GM12878 (cell line): ENCODE results near the gene OSGEP. TPM values are rescaled to one million over a fixed set of nuclear protein-coding genes. Genes with fewer than 3 reads are reported as not detected.

ENCODE experiments used
- ATAC-seq: fragments of 200-7000 bp; cut with Tn5 transposase; 3 replicates; pipeline ENCODE4 v1.9.1; 2020; ENCODE audit warnings: mild to moderate bottlenecking, moderate library complexity
- BruUV-seq: library from RNA; stranded (reverse); fragments of 400-500 nt; replicated peaks from 2 replicates; lab custom pipeline; 2021; lab: Mats Ljungman, UMichigan
- CTCF ChIA-PET: fragments of 300-600 bp; sonication (Branson Sonifier 250); formaldehyde crosslinking; extraction: SDS; loops from one replicate; lab custom pipeline; 2021; ENCODE audit warnings: inconsistent platforms; lab: Yijun Ruan, JAX
- POLR2A ChIA-PET: fragments of 350-600 bp; formaldehyde crosslinking; extraction: SDS; loops from one replicate; lab custom pipeline; 2021; ENCODE audit warnings: inconsistent platforms; lab: Charles Lee
- RAD21 ChIA-PET: fragments of 300-600 bp; sonication (Branson Sonifier 250); formaldehyde crosslinking; loops from one replicate; lab custom pipeline; 2023; ENCODE audit warnings: antibody characterized with exemption; ENCODE audit not compliant: unreplicated experiment; lab: Charles Lee
- SMC1A ChIA-PET: fragments of 300-600 bp; sonication (Branson Sonifier 250); formaldehyde crosslinking; loops from one replicate; lab custom pipeline; 2023; ENCODE audit not compliant: unreplicated experiment, uncharacterized antibody; lab: Charles Lee
- DNase-seq: peaks from one replicate; pipeline ENCODE4 v3.0.0-alpha.2; 2011; ENCODE audit warnings: low read depth, low spot score
- FAIRE-seq: peaks from 3 replicates; lab custom pipeline; 2011; peaks lifted over from hg19 to GRCh38; lab: Jason Lieb, UNC
- H2AFZ ChIP-seq: 2 replicates; pipeline ENCODE4 v1.6.0; 2011; ENCODE audit warnings: low read depth, low read length, control low read depth; ENCODE audit not compliant: control insufficient read depth
- H3K27ac ChIP-seq: 2 replicates; pipeline ENCODE4 v1.5.1; 2011; ENCODE audit warnings: control low read depth; ENCODE audit not compliant: control insufficient read depth, insufficient read depth
- H3K27me3 ChIP-seq, 2 experiments: replicated peaks in 1 of 2; 2 replicates each; pipeline versions ENCODE4 v1.6.0 to v1.6.1; 2011; ENCODE audit warnings: low read length in 1 of 2; ENCODE audit not compliant: control insufficient read depth in 2 of 2, insufficient read depth in 2 of 2
- H3K36me3 ChIP-seq, 2 experiments: 2 replicates each; pipeline ENCODE4 v1.5.1; 2011; ENCODE audit warnings: low read length in 1 of 2; ENCODE audit not compliant: control insufficient read depth in 2 of 2, insufficient read depth in 2 of 2
- H3K4me1 ChIP-seq: 2 replicates; pipeline ENCODE4 v1.6.1; 2011; ENCODE audit warnings: mild to moderate bottlenecking, low read length, moderate library complexity, mixed read lengths; ENCODE audit not compliant: control insufficient read depth, insufficient read depth
- H3K4me2 ChIP-seq: 2 replicates; pipeline ENCODE4 v1.6.0; 2011; ENCODE audit warnings: control low read depth; ENCODE audit not compliant: control insufficient read depth, insufficient read depth
- H3K4me3 ChIP-seq: fragments of 200-600 bp; sonication (generic); 2 replicates; pipeline ENCODE4 v1.5.1; 2016
- H3K79me2 ChIP-seq: 2 replicates; pipeline ENCODE4 v1.6.0; 2011; ENCODE audit warnings: low read length; ENCODE audit not compliant: control insufficient read depth, insufficient read depth
- H3K9ac ChIP-seq: 2 replicates; pipeline ENCODE4 v1.8.0; 2011; ENCODE audit warnings: low read length, control low read depth, mixed read lengths; ENCODE audit not compliant: control insufficient read depth, insufficient read depth
- H3K9me3 ChIP-seq: replicated peaks from 3 replicates; pipeline ENCODE4 v1.5.1; 2011; ENCODE audit warnings: mild to moderate bottlenecking, low read length; ENCODE audit not compliant: control insufficient read depth, insufficient read depth
- H4K20me1 ChIP-seq: 2 replicates; pipeline ENCODE4 v1.6.0; 2011; ENCODE audit not compliant: control insufficient read depth, insufficient read depth
- BRCA1 ChIP-seq: IDR thresholded peaks from 2 replicates; pipeline ENCODE4 v1.6.1; 2011; ENCODE audit warnings: low read depth, low read length, improper control_type of control experiment
- CUX1 ChIP-seq: IDR thresholded peaks from 2 replicates; pipeline ENCODE4 v1.6.1; 2012; ENCODE audit warnings: improper control_type of control experiment, low read depth, low read length; ENCODE audit not compliant: insufficient replicate concordance
- EED ChIP-seq: sonication (generic); IDR thresholded peaks from 2 replicates; pipeline ENCODE4 v1.6.1; 2016; ENCODE audit warnings: antibody characterized with exemption, low read depth
- EP300 ChIP-seq, 2 experiments: fragments of 150-350 bp in 1 of 2; IDR thresholded peaks; 2 replicates each; pipeline ENCODE4 v1.6.1; 2011 to 2012; ENCODE audit warnings: low read depth in 2 of 2, low read length in 2 of 2, borderline replicate concordance in 1 of 2, improper control_type of control experiment in 1 of 2, inconsistent platforms in 1 of 2; ENCODE audit not compliant: control insufficient read depth in 1 of 2
- PAX8 ChIP-seq: fragments of 450-650 bp; IDR thresholded peaks from 2 replicates; pipeline ENCODE4 v1.6.1; 2017; ENCODE audit warnings: mild to moderate bottlenecking, moderate library complexity
- POLR2AphosphoS5 ChIP-seq: IDR thresholded peaks from 2 replicates; pipeline ENCODE4 v1.6.1; 2011; ENCODE audit warnings: mild to moderate bottlenecking, low read length, inconsistent platforms
- SREBF1 ChIP-seq: IDR thresholded peaks from 2 replicates; pipeline ENCODE4 v1.6.1; 2012; ENCODE audit warnings: mild to moderate bottlenecking, low read length
- TBL1XR1 ChIP-seq: IDR thresholded peaks from 2 replicates; pipeline ENCODE4 v1.6.1; 2012; ENCODE audit warnings: low read depth, low read length, improper control_type of control experiment
- WGBS: methylation state at CpG from one replicate; pipeline ENCODE4 v1.1.6; 2016; ENCODE audit warnings: low lambda C conversion rate; ENCODE audit not compliant: insufficient replicate concordance, insufficient coverage; ENCODE audit errors: missing lambda C conversion rate; 5-methylcytosine and 5-hydroxymethylcytosine counted together
- in situ Hi-C: fragments of 300-500 bp; cut with MboI; formaldehyde crosslinking; loops from 9 replicates; pipeline ENCODE4 v1.14.3; 2018; ENCODE audit warnings: mixed read lengths
- intact Hi-C: fragments of 100-400 bp; cut with micrococcal nuclease; formaldehyde crosslinking; loops from one replicate; pipeline ENCODE4 v1.14.2; 2022; ENCODE audit not compliant: unreplicated experiment
- polyA plus RNA-seq, 11 experiments: library from polyadenylated mRNA; depleted of rRNA in 4 of 11; unstranded in 6 of 11; stranded (reverse) in 5 of 11; fragments of >200 nt; fragmentation: Nextera tagmentation in 4 of 11; fragmentation: Illumina TruSeq in 1 of 11; extraction: Ambion mirVana in 4 of 11; extraction: Trizol in 1 of 11; gene quantifications; 1 replicate in 1 of 11; 2 replicates in 10 of 11; pipeline versions ENCODE4 v1.2.1 to v1.2.3, GENCODE V29; 2011 to 2016; ENCODE audit warnings: inconsistent platforms in 2 of 11, missing spikeins in 2 of 11, low read depth in 1 of 11
- total RNA-seq, 4 experiments: library from RNA; depleted of rRNA in 3 of 4; stranded (reverse); fragments of >200 nt in 3 of 4; fragmentation: Illumina TruSeq in 1 of 4; extraction: Trizol in 1 of 4; gene quantifications; 2 replicates each; pipeline versions ENCODE4 v1.2.1 to v1.2.3, GENCODE V29; 2013 to 2021
- TF ChIP-seq, protein P1 (sequence below): IDR thresholded peaks from 2 replicates; pipeline ENCODE4 v1.6.1; 2012; ENCODE audit warnings: low read depth, low read length, improper control_type of control experiment

Gene OSGEP
- total and polyA plus RNA-seq, 10 of the 15 experiments (the other 5 are each of a cell fraction or from before 2014, with no cell fraction given) = 47.8 to 88.9 (median 52.8) TPM

- no peak overlapping the region for H3K27ac ChIP-seq
- no peak for FAIRE-seq
- H4K20me1 ChIP-seq = no peaks in the 10 kb centered on the region
- no peak overlapping the region for H3K9ac ChIP-seq
- intact Hi-C loops (loop anchor here (5.0 kb wide), 1 partner anchor 114 kb away; no protein-coding TSS in a partner anchor), in situ Hi-C loops (loop anchor here (5.0 kb wide), 1 partner anchor 34 kb away; the partner anchor contains the start of gene OSGEP)
- ChIA-PET SMC1A (no interaction called here), POLR2A (no interaction called here), RAD21 (no interaction called here), CTCF (interaction anchor here (1.1 to 2.0 kb wide), 4 partner anchors 70 to 112 kb away, joined by 3 to 13 read pairs (median 6); no protein-coding TSS in a partner anchor)
- 70% methylated on average over 2 of the region's 2 CpGs for WGBS
- H3K79me2 ChIP-seq = no peaks in the 10 kb centered on the region
- no peaks in the 10 kb centered on the region for H3K36me3 ChIP-seq
- TF ChIP-seq, protein P1, sequence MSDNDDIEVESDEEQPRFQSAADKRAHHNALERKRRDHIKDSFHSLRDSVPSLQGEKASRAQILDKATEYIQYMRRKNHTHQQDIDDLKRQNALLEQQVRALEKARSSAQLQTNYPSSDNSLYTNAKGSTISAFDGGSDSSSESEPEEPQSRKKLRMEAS = no peak
- no peak for TF ChIP-seq PAX8
- no peak for TF ChIP-seq EP300 (IDR thresholded peaks at IDR 0.05; ENCODE audit: borderline replicate concordance in 1 of 2, control insufficient read depth in 1 of 2, low read depth in 2 of 2, low read length in 2 of 2)
- TF ChIP-seq CUX1 = no peak
- TF ChIP-seq TBL1XR1 = no peak
- TF ChIP-seq BRCA1 = no peak
- TF ChIP-seq EED = no peak
- TF ChIP-seq SREBF1 = no peak
- TF ChIP-seq POLR2AphosphoS5 = no peak
- H3K27me3 ChIP-seq = no peaks in the 10 kb centered on the region
- peaks cover 4% of the 10 kb centered on the region for H3K4me1 ChIP-seq
- ATAC-seq = no peak
- no peak overlapping the region for H3K4me2 ChIP-seq
- H2AFZ ChIP-seq = no peak overlapping the region
- no peaks in the 10 kb centered on the region for H3K9me3 ChIP-seq
- H3K4me3 ChIP-seq = no peak overlapping the region
- no TSS peak for BruUV-seq
- DNase-seq = no peak
Observed at GRCh38 chr14:20418501-20418909, 36.1 kb downstream of the OSGEP start.
